ENCODE data around the gene TDO2. TPM values are rescaled to one million over a fixed set of nuclear protein-coding genes. Genes with fewer than 3 reads are reported as not detected.

TDO2 gene
- total RNA-seq, 1 experiment from 2014 or later: not detected

DNA sequence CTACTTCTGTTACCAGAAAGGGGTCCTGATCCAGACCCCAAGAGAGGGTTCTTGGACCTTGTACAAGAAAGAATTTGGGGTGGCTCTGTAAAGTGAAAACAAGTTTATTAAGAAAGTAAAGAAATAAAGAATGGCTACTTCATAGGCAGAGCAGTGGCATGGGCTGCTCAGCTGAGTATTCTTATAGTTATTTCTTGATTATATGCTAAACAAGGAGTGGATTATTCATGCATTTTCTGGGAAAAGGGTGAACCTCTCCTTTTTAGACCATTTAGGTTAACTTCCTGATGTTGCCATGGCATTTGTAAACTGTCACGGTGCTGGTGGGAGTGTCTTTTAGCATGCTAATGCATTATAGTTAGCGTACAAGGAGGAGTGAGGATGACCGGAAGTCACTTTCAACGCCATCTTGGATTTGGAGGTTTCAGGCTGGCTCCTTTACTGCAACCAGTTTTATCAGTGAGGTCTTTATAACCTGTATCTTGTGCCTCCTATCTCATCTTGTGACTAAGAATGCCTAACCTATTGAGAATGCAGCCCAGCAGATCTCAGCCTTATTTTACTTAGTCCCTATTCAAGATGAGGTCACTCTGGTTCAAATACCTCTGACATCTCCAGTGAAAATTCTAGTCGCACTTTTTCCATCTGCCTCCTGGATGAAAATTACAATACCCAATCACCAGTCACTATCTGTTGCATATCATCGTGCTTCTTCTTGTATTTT is 15.5 kb upstream of the TDO2 start:
- no peaks in the 10 kb centered on the region for H3K27me3 ChIP-seq (ENCODE audit: low read length)
- TF ChIP-seq, protein P1, sequence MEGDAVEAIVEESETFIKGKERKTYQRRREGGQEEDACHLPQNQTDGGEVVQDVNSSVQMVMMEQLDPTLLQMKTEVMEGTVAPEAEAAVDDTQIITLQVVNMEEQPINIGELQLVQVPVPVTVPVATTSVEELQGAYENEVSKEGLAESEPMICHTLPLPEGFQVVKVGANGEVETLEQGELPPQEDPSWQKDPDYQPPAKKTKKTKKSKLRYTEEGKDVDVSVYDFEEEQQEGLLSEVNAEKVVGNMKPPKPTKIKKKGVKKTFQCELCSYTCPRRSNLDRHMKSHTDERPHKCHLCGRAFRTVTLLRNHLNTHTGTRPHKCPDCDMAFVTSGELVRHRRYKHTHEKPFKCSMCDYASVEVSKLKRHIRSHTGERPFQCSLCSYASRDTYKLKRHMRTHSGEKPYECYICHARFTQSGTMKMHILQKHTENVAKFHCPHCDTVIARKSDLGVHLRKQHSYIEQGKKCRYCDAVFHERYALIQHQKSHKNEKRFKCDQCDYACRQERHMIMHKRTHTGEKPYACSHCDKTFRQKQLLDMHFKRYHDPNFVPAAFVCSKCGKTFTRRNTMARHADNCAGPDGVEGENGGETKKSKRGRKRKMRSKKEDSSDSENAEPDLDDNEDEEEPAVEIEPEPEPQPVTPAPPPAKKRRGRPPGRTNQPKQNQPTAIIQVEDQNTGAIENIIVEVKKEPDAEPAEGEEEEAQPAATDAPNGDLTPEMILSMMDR (conservative IDR thresholded peaks at IDR 0.05; ENCODE audit: low read depth, low read length): no peak
- TF ChIP-seq EZH2phosphoT487 (IDR thresholded peaks at IDR 0.05; ENCODE audit: borderline replicate concordance, low read length) (no peak), EZH2 (IDR thresholded peaks at IDR 0.05; ENCODE audit: low read length, unreplicated experiment) (no peak)
- no peak for ATAC-seq
- no peak overlapping the region for H3K27ac ChIP-seq (ENCODE audit: low read length)
- DNase-seq: no peak
- no peak overlapping the region for H2AFZ ChIP-seq (ENCODE audit: low read length)
- no peaks in the 10 kb centered on the region for H3K4me1 ChIP-seq (ENCODE audit: insufficient read depth, low read length)
- CTCF ChIA-PET: no interaction called here
- POLR2A ChIA-PET (ENCODE audit: unreplicated experiment): no interaction called here
- H3K4me2 ChIP-seq (ENCODE audit: low read length): no peak overlapping the region
- no peaks in the 10 kb centered on the region for H4K20me1 ChIP-seq (ENCODE audit: low read length)
- H3K9me2 ChIP-seq (replicated peaks; ENCODE audit: low read length): no peaks in the 10 kb centered on the region
- H3F3A ChIP-seq (ENCODE audit: low read length, unreplicated experiment): no peaks in the 10 kb centered on the region
- no TSS peak for BruUV-seq (replicated peaks)
- no peak overlapping the region for H3K4me3 ChIP-seq (ENCODE audit: low read length)
- H3K36me3 ChIP-seq (ENCODE audit: low read depth, low read length): no peaks in the 10 kb centered on the region
- no peaks in the 10 kb centered on the region for H3K79me2 ChIP-seq (ENCODE audit: low read length)
- no peak overlapping the region for H3K9ac ChIP-seq (ENCODE audit: low read length)
- intact Hi-C loops (cut with micrococcal nuclease): no loop called here
- H3K9me3 ChIP-seq (ENCODE audit: low read length): no peaks in the 10 kb centered on the region

DNA sequence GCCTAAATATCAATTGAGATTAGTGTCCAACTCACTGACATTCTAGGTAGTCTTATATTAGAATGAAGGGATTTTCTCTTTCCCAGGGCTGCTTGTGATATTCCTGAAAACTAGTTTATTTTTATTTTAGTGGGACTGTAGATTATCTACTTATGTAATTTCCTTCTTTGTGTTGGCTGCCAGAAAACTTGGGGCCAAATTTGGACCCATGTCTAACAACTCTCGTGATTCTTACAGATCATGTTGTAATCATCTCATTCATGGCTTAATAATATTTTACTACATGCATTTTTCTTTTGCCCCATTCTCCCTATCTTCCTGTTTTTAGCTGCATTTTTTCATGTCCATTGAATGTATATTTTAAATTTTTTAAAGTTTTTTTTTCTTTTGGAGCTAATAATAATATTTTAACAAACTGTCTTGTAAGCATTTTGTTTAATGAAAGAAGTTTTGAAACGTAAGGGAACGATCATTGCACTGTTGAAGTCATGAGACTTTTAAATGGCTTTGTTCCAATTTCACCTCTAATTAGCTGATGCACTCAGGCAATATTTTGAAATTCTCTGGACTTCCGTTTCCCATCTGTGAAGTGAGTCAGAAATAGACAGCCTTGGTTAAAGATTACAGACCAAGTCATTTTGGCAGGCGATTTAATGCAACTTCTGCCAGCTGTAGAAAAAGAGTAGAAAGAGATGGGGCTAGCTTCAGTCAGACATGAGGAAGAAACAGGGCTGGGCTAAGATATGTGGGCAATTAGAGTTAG is 14.3 kb upstream of the TDO2 start:
- no peaks in the 10 kb centered on the region for H3K4me1 ChIP-seq (ENCODE audit: insufficient read depth, low read length)
- POLR2A ChIA-PET (ENCODE audit: unreplicated experiment): no interaction called here
- H3K79me2 ChIP-seq (ENCODE audit: low read length): no peaks in the 10 kb centered on the region
- ATAC-seq: no peak
- no peaks in the 10 kb centered on the region for H3K9me3 ChIP-seq (ENCODE audit: low read length)
- TF ChIP-seq, protein P1 (conservative IDR thresholded peaks at IDR 0.05; ENCODE audit: low read depth, low read length): no peak
- no peak for TF ChIP-seq EZH2 (IDR thresholded peaks at IDR 0.05; ENCODE audit: low read length, unreplicated experiment)
- no peak for TF ChIP-seq EZH2phosphoT487 (IDR thresholded peaks at IDR 0.05; ENCODE audit: borderline replicate concordance, low read length)
- no peak overlapping the region for H3K4me3 ChIP-seq (ENCODE audit: low read length)
- H3K27ac ChIP-seq (ENCODE audit: low read length): no peak overlapping the region
- CTCF ChIA-PET: no interaction called here
- peak; percentile 22 for DNase-seq
- intact Hi-C loops (cut with micrococcal nuclease): no loop called here
- no peak overlapping the region for H3K9ac ChIP-seq (ENCODE audit: low read length)
- no peak overlapping the region for H2AFZ ChIP-seq (ENCODE audit: low read length)
- H3K9me2 ChIP-seq (replicated peaks; ENCODE audit: low read length): no peaks in the 10 kb centered on the region
- no peak overlapping the region for H3K4me2 ChIP-seq (ENCODE audit: low read length)
- BruUV-seq (replicated peaks): no TSS peak
- H3K27me3 ChIP-seq (ENCODE audit: low read length): no peaks in the 10 kb centered on the region
- H3F3A ChIP-seq (ENCODE audit: low read length, unreplicated experiment): no peaks in the 10 kb centered on the region
- H3K36me3 ChIP-seq (ENCODE audit: low read depth, low read length): no peaks in the 10 kb centered on the region
- no peaks in the 10 kb centered on the region for H4K20me1 ChIP-seq (ENCODE audit: low read length)

DNA sequence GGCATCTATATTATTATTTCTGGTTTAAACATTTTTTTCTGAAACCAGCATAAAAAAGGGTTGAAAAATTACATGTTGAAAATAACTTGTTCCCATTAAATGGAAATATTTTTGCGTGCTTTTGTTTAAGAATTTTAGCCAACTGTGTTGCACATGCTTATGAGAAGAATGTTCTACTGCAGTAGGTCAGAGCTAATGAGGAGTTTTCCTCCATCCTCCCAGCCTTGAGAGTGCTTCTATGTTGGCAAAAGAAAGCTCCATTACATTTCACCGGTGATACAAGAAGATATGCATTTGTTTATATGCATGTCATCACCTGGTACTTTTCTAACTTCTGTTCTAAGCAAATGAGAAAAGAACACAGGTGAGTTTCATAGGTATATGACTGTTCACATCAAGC is 13.6 kb upstream of the TDO2 start:
- Histone ChIP-seq H3K4me3 (ENCODE audit: low read length) (no peak overlapping the region), H4K20me1 (ENCODE audit: low read length) (no peaks in the 10 kb centered on the region), H3K9me3 (ENCODE audit: low read length) (no peaks in the 10 kb centered on the region), H3F3A (ENCODE audit: low read length, unreplicated experiment) (no peaks in the 10 kb centered on the region), H3K9me2 (replicated peaks; ENCODE audit: low read length) (no peaks in the 10 kb centered on the region), H3K27me3 (ENCODE audit: low read length) (no peaks in the 10 kb centered on the region), H3K27ac (ENCODE audit: low read length) (no peak overlapping the region), H2AFZ (ENCODE audit: low read length) (no peak overlapping the region), H3K79me2 (ENCODE audit: low read length) (no peaks in the 10 kb centered on the region), H3K36me3 (ENCODE audit: low read depth, low read length) (no peaks in the 10 kb centered on the region), H3K4me1 (ENCODE audit: insufficient read depth, low read length) (no peaks in the 10 kb centered on the region), H3K9ac (ENCODE audit: low read length) (no peak overlapping the region), H3K4me2 (ENCODE audit: low read length) (no peak overlapping the region)
- ChIA-PET POLR2A (ENCODE audit: unreplicated experiment) (no interaction called here), CTCF (no interaction called here)
- TF ChIP-seq, protein P1 (conservative IDR thresholded peaks at IDR 0.05; ENCODE audit: low read depth, low read length): no peak
- TF ChIP-seq EZH2 (IDR thresholded peaks at IDR 0.05; ENCODE audit: low read length, unreplicated experiment) (no peak), EZH2phosphoT487 (IDR thresholded peaks at IDR 0.05; ENCODE audit: borderline replicate concordance, low read length) (no peak)
- intact Hi-C loops (cut with micrococcal nuclease): no loop called here
- BruUV-seq (replicated peaks): no TSS peak
- DNase-seq (no peak), ATAC-seq (no peak)

Measured in PC-3 (cell line).